CD4-positive, alpha-beta T cell (primary cell): ENCODE results near the gene MYMK. TPM values are rescaled to one million over a fixed set of nuclear protein-coding genes. Genes with fewer than 3 reads are reported as not detected.

Experiments
- ATAC-seq: fragments of 200-7000 bp; cut with Tn5 transposase; one replicate; pipeline ENCODE4 v1.10.0; 2022; ENCODE audit warnings: mild to moderate bottlenecking; ENCODE audit not compliant: poor library complexity
- CTCF ChIA-PET: fragments of 350-600 bp; sonication (Branson Sonifier 250); formaldehyde crosslinking; loops from one replicate; lab custom pipeline; 2021; ENCODE audit warnings: antibody characterized with exemption, inconsistent platforms; lab: Charles Lee
- POLR2A ChIA-PET: fragments of 350-600 bp; sonication (Branson Sonifier 250); formaldehyde crosslinking; loops from one replicate; lab custom pipeline; 2021; ENCODE audit warnings: antibody characterized with exemption, inconsistent platforms; lab: Charles Lee
- DNase-seq, 14 experiments: peaks; one replicate each; pipeline ENCODE4 v3.0.0-alpha.2; 2013 to 2020; ENCODE audit warnings: mixed read lengths in 2 of 14
- H3K27ac ChIP-seq, 2 donors: one replicate each; pipeline versions ENCODE4 v1.5.1 to v1.7.0; 2013; ENCODE audit warnings: low read length in 2 of 2, low read depth in 1 of 2, mild to moderate bottlenecking in 1 of 2
- H3K27me3 ChIP-seq, 2 experiments: 1 replicate in 1 of 2; 2 replicates in 1 of 2; pipeline versions ENCODE4 v1.6.1 to v1.7.0; 2013; ENCODE audit warnings: low read length in 2 of 2, control low read depth in 1 of 2, mild to moderate bottlenecking in 1 of 2, moderate library complexity in 1 of 2; ENCODE audit not compliant: insufficient read depth in 2 of 2, control insufficient read depth in 1 of 2
- H3K36me3 ChIP-seq: one replicate; pipeline ENCODE4 v1.6.1; 2013; ENCODE audit warnings: low read length, control low read depth; ENCODE audit not compliant: insufficient read depth
- H3K4me1 ChIP-seq: one replicate; pipeline ENCODE4 v1.6.1; 2013; ENCODE audit warnings: low read length, control low read depth; ENCODE audit not compliant: insufficient read depth
- H3K4me3 ChIP-seq: one replicate; pipeline ENCODE4 v1.5.1; 2013; ENCODE audit warnings: mild to moderate bottlenecking, low read length, moderate library complexity
- H3K9me3 ChIP-seq, 2 experiments: 1 replicate in 1 of 2; 2 replicates in 1 of 2; pipeline versions ENCODE4 v1.6.1 to v1.7.0; 2013; ENCODE audit warnings: low read length in 2 of 2, mild to moderate bottlenecking in 2 of 2, control low read depth in 1 of 2, moderate library complexity in 1 of 2; ENCODE audit not compliant: control insufficient read depth in 1 of 2, insufficient read depth in 1 of 2
- H3K27ac Mint-ChIP-seq: one replicate; pipeline ENCODE4 v1.8.0; 2020; ENCODE audit warnings: mixed read lengths
- H3K27me3 Mint-ChIP-seq: one replicate; pipeline ENCODE4 v1.8.0; 2021; ENCODE audit warnings: mixed read lengths
- H3K36me3 Mint-ChIP-seq: one replicate; pipeline ENCODE4 v1.8.0; 2021; ENCODE audit warnings: low read depth, mixed read lengths
- H3K4me1 Mint-ChIP-seq: one replicate; pipeline ENCODE4 v1.8.0; 2021; ENCODE audit warnings: low read depth, mixed read lengths
- H3K4me3 Mint-ChIP-seq: one replicate; pipeline ENCODE4 v1.8.0; 2020; ENCODE audit warnings: mild to moderate bottlenecking, mixed read lengths
- H3K9me3 Mint-ChIP-seq: one replicate; pipeline ENCODE4 v1.8.0; 2020; ENCODE audit warnings: mixed read lengths
- CTCF ChIP-seq: fragments of 200-600 bp; IDR thresholded peaks from one replicate; pipeline ENCODE4 v1.8.0; 2022; ENCODE audit warnings: antibody characterized with exemption, mild to moderate bottlenecking
- intact Hi-C, 2 experiments: fragments of 100-400 bp; cut with DNase I in 1 of 2; cut with micrococcal nuclease in 1 of 2; formaldehyde crosslinking; loops; one replicate each; pipeline versions ENCODE4 v1.15.1 to v1.9.0; 2023 to 2025; cut with DNase I, micrococcal nuclease
- total RNA-seq, 174 experiments: library from RNA in 2 of 174; stranded (reverse) in 2 of 174; gene quantifications; one replicate each; pipeline ENCODE4 v1.2.3 and lab custom pipeline; 2021 to 2026

Gene MYMK
- total RNA-seq, 2 experiments from 2014 or later, result not detected

- intact Hi-C loops, result loop anchor here in 1 of 2 experiments (10.0 kb wide), 1 partner anchor 457 kb away; the partner anchor contains the start of gene VAV2
Observed at GRCh38 chr9:133538176-133538575, 13.4 kb upstream of the MYMK start.

GRCh38 chr9:133537257-133537656 lies 12.5 kb upstream of the MYMK start:
- Mint-ChIP-seq H3K9me3 (no peaks in the 10 kb centered on the region), H3K27me3 (peaks cover 6% of the 10 kb centered on the region), H3K4me3 (no peak overlapping the region), H3K27ac (no peak overlapping the region), H3K36me3 (no peaks in the 10 kb centered on the region), H3K4me1 (peaks cover 17% of the 10 kb centered on the region)
- ChIA-PET CTCF (no interaction called here), POLR2A (no interaction called here)
- H3K27ac ChIP-seq, result no peak overlapping the region
- H3K4me3 ChIP-seq, result no peak overlapping the region
- H3K4me1 ChIP-seq, result peaks cover 26% of the 10 kb centered on the region
- ATAC-seq (no peak), DNase-seq (no peak)
- peaks cover 0 to 11% of the 10 kb centered on the region in 2 experiments for H3K9me3 ChIP-seq
- intact Hi-C loops, result loop anchor here in 1 of 2 experiments (10.0 kb wide), 1 partner anchor 458 kb away; the partner anchor contains the start of gene VAV2
- peaks cover 0 to 10% of the 10 kb centered on the region in 2 experiments for H3K27me3 ChIP-seq
- H3K36me3 ChIP-seq, result no peaks in the 10 kb centered on the region
- no peak for TF ChIP-seq CTCF

More at GRCh38 chr9:133538176-133538575, 13.4 kb upstream of the MYMK start:
- peaks cover 10% of the 10 kb centered on the region for H3K4me1 Mint-ChIP-seq
- H3K27ac ChIP-seq, result no peak overlapping the region
- peaks cover 0 to 7% of the 10 kb centered on the region in 2 experiments for H3K27me3 ChIP-seq
- H3K4me1 ChIP-seq, result peaks cover 17% of the 10 kb centered on the region
- ChIA-PET POLR2A (no interaction called here), CTCF (no interaction called here)
- H3K4me3 Mint-ChIP-seq, result no peak overlapping the region
- no peak for DNase-seq
- H3K36me3 ChIP-seq, result no peaks in the 10 kb centered on the region
- H3K27ac Mint-ChIP-seq, result no peak overlapping the region
- H3K9me3 ChIP-seq, result peaks cover 0 to 11% of the 10 kb centered on the region in 2 experiments
- ATAC-seq, result no peak
- H3K36me3 Mint-ChIP-seq, result no peaks in the 10 kb centered on the region
- no peak for TF ChIP-seq CTCF
- no peaks in the 10 kb centered on the region for H3K9me3 Mint-ChIP-seq
- no peak overlapping the region for H3K4me3 ChIP-seq
- H3K27me3 Mint-ChIP-seq, result no peaks in the 10 kb centered on the region

- ChIA-PET POLR2A (no interaction called here), CTCF (no interaction called here)
- H3K4me1 Mint-ChIP-seq, result peaks cover 17% of the 10 kb centered on the region
- Histone ChIP-seq H3K4me3 (no peak overlapping the region), H3K9me3 (peaks cover 0 to 11% of the 10 kb centered on the region in 2 experiments), H3K27me3 (peaks cover 0 to 10% of the 10 kb centered on the region in 2 experiments), H3K36me3 (no peaks in the 10 kb centered on the region), H3K27ac (no peak overlapping the region), H3K4me1 (peaks cover 26% of the 10 kb centered on the region)
- intact Hi-C loops, result loop anchor here in 1 of 2 experiments (10.0 kb wide), 1 partner anchor 458 kb away; the partner anchor contains the start of gene VAV2
- DNase-seq (no peak), ATAC-seq (no peak)
- no peak for TF ChIP-seq CTCF
- peaks cover 6% of the 10 kb centered on the region for H3K27me3 Mint-ChIP-seq
- no peaks in the 10 kb centered on the region for H3K36me3 Mint-ChIP-seq
- no peaks in the 10 kb centered on the region for H3K9me3 Mint-ChIP-seq
- no peak overlapping the region for H3K4me3 Mint-ChIP-seq
- no peak overlapping the region for H3K27ac Mint-ChIP-seq
Observed at GRCh38 chr9:133536536-133536935, 11.8 kb upstream of the MYMK start.
